Effector CD8-positive, alpha-beta T cell (primary cell): ENCODE results near the gene IP6K2.
A peak's percentile ranks its signal among the peaks of the same experiment; 100 is the strongest.

ENCODE experiments used
- DNase-seq: peaks from one replicate; lab custom pipeline; 2025; lab: John Stamatoyannopoulos, UW

The IP6K2 gene

GRCh38 chr3:48664929-48665328 lies 52.1 kb downstream of the IP6K2 start:
- DNase-seq = no peak

GRCh38 chr3:48664313-48664644 lies 52.7 kb downstream of the IP6K2 start:
- DNase-seq = no peak

GRCh38 chr3:48663489-48664312 lies 53.3 kb downstream of the IP6K2 start:
- peak; percentile 58 for DNase-seq

- no peak for DNase-seq
Measured at GRCh38 chr3:48662753-48663488, 54.1 kb downstream of the IP6K2 start, which contains the start of gene CELSR3. TSS of gene CELSR3 (minus strand) at chr3:48662886. CDS start at chr3:48662634, 252 bp downstream.

GRCh38 chr3:48662145-48662752 lies 54.8 kb downstream of the IP6K2 start:
- DNase-seq = no peak

- DNase-seq = peak; percentile 61
Measured at GRCh38 chr3:48661501-48662144, 55.4 kb downstream of the IP6K2 start.

GRCh38 chr3:48660800-48661400 lies 56.1 kb downstream of the IP6K2 start:
- no peak for DNase-seq

GRCh38 chr3:48656841-48657281 lies 60.2 kb downstream of the IP6K2 start:
- DNase-seq = no peak

GRCh38 chr3:48656061-48656840 lies 60.8 kb downstream of the IP6K2 start:
- peak; percentile 73 for DNase-seq

- DNase-seq = peak; percentile 45
Measured at GRCh38 chr3:48655606-48656005, 61.4 kb downstream of the IP6K2 start.

- DNase-seq = no peak
Measured at GRCh38 chr3:48655063-48655462, 62.0 kb downstream of the IP6K2 start.

- DNase-seq = no peak
Measured at GRCh38 chr3:48652923-48653715, 63.9 kb downstream of the IP6K2 start.

GRCh38 chr3:48651771-48652170 lies 65.2 kb downstream of the IP6K2 start:
- DNase-seq = no peak

- no peak for DNase-seq
Measured at GRCh38 chr3:48650723-48651122, 66.3 kb downstream of the IP6K2 start.

GRCh38 chr3:48648188-48648850 lies 68.7 kb downstream of the IP6K2 start:
- DNase-seq = no peak

GRCh38 chr3:48647714-48648113 lies 69.3 kb downstream of the IP6K2 start:
- DNase-seq = no peak

- no peak for DNase-seq
Measured at GRCh38 chr3:48644898-48645760, 71.9 kb downstream of the IP6K2 start.

- no peak for DNase-seq
Measured at GRCh38 chr3:48642605-48643004, 74.4 kb downstream of the IP6K2 start.

GRCh38 chr3:48641396-48641795 lies 75.6 kb downstream of the IP6K2 start:
- DNase-seq = no peak
